BE2C (cell line): ENCODE measurements around the gene EIF5A.

Source experiments
- DNase-seq: peaks from one replicate; pipeline ENCODE4 v3.0.0-alpha.2; 2020
- H3K27me3 ChIP-seq: fragments of 250-450 bp; sonication (Bioruptor Pico); 2 replicates; pipeline ENCODE4 v1.5.1; 2020; ENCODE audit warnings: mild to moderate bottlenecking
- H3K36me3 ChIP-seq: fragments of 250-450 bp; sonication (Bioruptor Pico); 2 replicates; pipeline ENCODE4 v1.5.1; 2020; ENCODE audit warnings: mild to moderate bottlenecking
- H3K4me1 ChIP-seq: fragments of 250-450 bp; sonication (Bioruptor Pico); 2 replicates; pipeline ENCODE4 v1.5.1; 2020
- H3K4me3 ChIP-seq: 2 replicates; pipeline ENCODE4 v1.5.1; 2011; ENCODE audit warnings: low read depth, low read length
- H3K9me3 ChIP-seq: fragments of 250-450 bp; sonication (Bioruptor Pico); 2 replicates; pipeline ENCODE4 v1.5.1; 2020
- TF ChIP-seq, protein P1 (sequence below): IDR thresholded peaks from 2 replicates; pipeline ENCODE4 v1.5.1; 2012; ENCODE audit warnings: mild to moderate bottlenecking, low read depth, low read length

EIF5A gene

DNA sequence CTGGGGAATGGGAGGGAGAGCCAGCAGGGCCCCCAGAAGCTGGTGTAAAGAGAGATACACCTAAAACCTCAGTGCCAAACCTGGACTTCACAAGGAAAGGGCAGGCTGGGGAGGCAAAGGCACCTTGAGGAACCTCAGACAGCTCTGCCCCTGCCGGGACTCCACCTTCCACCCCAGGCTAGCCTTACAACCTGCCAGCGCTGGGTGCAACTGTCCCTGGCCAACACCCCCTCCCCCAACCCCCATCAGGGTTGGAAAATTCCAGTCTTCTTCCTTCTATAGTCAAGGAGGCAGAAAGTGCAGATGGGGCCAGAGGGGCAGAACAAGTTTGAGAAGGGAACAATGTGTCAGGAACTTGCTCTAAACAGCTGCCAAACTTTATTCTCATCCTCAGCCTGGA lies 15.2 kb upstream of the EIF5A start:
- no peak for DNase-seq
- H3K4me1 ChIP-seq = no peaks in the 10 kb centered on the region
- peaks cover 28% of the 10 kb centered on the region for H3K27me3 ChIP-seq
- TF ChIP-seq, protein P1, sequence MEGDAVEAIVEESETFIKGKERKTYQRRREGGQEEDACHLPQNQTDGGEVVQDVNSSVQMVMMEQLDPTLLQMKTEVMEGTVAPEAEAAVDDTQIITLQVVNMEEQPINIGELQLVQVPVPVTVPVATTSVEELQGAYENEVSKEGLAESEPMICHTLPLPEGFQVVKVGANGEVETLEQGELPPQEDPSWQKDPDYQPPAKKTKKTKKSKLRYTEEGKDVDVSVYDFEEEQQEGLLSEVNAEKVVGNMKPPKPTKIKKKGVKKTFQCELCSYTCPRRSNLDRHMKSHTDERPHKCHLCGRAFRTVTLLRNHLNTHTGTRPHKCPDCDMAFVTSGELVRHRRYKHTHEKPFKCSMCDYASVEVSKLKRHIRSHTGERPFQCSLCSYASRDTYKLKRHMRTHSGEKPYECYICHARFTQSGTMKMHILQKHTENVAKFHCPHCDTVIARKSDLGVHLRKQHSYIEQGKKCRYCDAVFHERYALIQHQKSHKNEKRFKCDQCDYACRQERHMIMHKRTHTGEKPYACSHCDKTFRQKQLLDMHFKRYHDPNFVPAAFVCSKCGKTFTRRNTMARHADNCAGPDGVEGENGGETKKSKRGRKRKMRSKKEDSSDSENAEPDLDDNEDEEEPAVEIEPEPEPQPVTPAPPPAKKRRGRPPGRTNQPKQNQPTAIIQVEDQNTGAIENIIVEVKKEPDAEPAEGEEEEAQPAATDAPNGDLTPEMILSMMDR = no peak
- H3K36me3 ChIP-seq = no peaks in the 10 kb centered on the region
- no peaks in the 10 kb centered on the region for H3K9me3 ChIP-seq
- no peak overlapping the region for H3K4me3 ChIP-seq

DNA sequence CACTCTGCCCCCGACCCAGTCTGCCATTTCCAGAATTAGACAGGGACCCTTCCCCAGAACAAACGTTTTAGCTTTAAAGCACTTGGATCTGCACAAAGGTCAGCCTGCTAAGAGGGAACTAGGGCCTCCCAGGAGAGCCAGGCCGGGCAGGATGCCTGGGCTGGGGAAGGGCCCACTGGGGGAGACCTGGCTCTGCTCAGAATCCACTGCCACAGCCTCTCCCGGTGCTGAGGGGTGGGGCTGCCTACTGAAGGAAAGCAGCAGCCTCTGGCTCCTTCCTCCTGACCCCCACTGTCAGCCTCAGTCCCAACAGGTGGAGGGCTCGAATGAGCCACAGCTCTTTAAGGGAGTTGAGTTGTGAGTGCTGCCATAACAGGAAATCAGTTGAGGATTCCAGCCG lies 14.7 kb upstream of the EIF5A start:
- H3K4me3 ChIP-seq = no peak overlapping the region
- no peak for DNase-seq

DNA sequence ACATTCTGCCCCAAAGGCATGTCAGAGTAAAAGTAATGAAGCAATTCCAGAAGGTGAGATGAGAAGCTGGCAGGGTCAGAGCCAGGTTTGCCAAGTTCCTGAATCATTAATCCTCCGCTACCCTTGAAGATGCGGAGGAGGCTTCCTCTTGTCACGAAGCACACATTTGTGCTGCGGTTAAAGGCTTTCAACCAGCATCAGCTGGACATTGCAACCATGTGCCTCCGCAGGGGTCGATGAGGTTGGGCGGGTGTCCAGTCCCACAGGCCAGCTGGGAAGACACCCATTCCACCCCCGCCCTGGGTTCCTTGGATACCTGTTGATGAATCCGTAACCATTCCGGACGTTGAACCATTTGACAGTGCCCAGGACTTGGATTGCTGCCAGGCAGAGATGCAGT lies 14.3 kb upstream of the EIF5A start:
- Histone ChIP-seq H3K4me3 (no peak overlapping the region), H3K4me1 (no peaks in the 10 kb centered on the region), H3K9me3 (no peaks in the 10 kb centered on the region), H3K27me3 (peaks cover 28% of the 10 kb centered on the region), H3K36me3 (no peaks in the 10 kb centered on the region)
- DNase-seq = no peak
- TF ChIP-seq, protein P1 = no peak

More for the DNA sequence above, 14.7 kb upstream of the EIF5A start:
- Histone ChIP-seq H3K27me3 (peaks cover 28% of the 10 kb centered on the region), H3K36me3 (no peaks in the 10 kb centered on the region), H3K4me1 (no peaks in the 10 kb centered on the region), H3K9me3 (no peaks in the 10 kb centered on the region)
- TF ChIP-seq, protein P1 = no peak

DNA sequence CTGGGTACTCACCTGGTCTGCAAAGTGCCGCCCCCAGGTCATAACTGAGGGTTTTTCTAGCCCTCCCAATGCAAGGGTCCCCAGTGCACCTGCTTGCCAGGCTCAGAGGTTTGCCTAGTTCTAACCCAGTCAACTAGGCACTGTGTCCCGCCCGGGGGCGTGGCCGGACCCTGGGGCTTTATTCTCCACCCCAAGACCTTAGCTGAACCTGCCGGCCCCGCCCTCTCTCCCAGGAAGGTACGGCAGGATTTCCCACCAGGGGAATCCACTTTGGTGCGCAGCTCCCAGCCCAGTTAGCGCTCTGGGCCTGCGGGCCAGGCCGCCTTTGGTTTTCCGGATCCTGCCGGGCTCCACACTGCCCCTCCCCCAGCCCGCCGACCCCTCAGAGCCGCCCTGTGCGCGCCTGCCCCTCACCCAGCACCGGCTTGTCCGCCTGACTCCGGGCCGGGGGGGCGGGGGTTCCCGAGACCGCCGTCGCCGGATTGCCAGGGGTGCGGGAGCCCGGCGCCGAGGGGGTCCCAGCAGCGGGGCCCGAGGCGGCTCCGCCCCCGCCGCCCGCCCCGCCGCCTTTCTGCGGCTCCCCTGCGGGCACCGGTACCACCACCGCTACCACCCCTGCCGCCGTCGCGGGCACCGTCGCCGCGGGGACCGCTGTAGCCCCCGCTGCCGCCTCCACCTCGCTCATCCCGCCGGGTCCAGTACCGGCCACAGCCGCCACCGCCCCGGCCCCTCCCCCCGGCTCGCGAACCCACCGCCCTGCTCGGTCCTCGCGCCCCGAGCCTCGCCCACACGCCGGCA lies 13.4 kb upstream of the EIF5A start:
- DNase-seq = no peak
- H3K4me1 ChIP-seq = no peaks in the 10 kb centered on the region
- peaks cover 28% of the 10 kb centered on the region for H3K27me3 ChIP-seq
- no peak overlapping the region for H3K4me3 ChIP-seq
- no peaks in the 10 kb centered on the region for H3K36me3 ChIP-seq
- no peaks in the 10 kb centered on the region for H3K9me3 ChIP-seq
- TF ChIP-seq, protein P1 = no peak

DNA sequence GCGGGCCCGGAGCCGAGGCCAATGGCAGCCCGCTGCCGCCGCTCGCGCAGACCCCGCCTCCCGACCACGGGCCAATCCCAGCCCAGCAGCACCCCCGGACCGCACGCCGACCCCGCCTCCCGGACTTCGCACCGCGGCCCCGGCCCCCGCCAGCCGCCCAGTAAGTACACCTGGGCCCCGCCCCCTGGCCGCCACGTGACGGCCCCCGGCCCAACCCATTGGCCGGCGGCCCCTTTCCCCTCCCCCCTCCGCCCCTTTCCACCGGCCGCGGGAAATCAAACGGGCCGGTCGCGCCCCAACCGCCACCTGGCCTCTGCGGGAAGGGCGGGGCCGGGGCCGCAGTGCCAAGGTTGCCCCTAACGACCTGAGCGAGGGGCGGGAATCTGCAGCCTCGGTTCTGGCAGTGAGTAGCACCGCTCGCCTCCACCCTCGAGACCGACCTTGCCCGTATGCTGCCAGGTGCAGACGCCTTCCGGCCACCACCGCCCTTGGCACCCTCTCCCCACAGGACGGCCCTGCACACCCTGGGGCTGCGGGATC lies 12.7 kb upstream of the EIF5A start, which contains the start of gene YBX2:
YBX2 (minus strand) TSS at position 26 of the 540 bp plus-strand sequence. CDS start 139 bp downstream, outside the sequence.
- peaks cover 29% of the 10 kb centered on the region for H3K27me3 ChIP-seq
- DNase-seq = peak; percentile 22

More for the DNA sequence above, 12.7 kb upstream of the EIF5A start, which contains the start of gene YBX2:
- Histone ChIP-seq H3K4me1 (no peaks in the 10 kb centered on the region), H3K9me3 (no peaks in the 10 kb centered on the region), H3K36me3 (no peaks in the 10 kb centered on the region), H3K4me3 (no peak within 1 kb of the TSS)
- TF ChIP-seq, protein P1 = no peak
